ENCODE data around the gene PTTG1.

GRCh38 chr5:160427607-160428006 is 6.0 kb downstream of the PTTG1 start:
- TF ChIP-seq POLR2A (IDR thresholded peaks at IDR 0.05), result no peak
- TF ChIP-seq CTCF (IDR thresholded peaks at IDR 0.05), result no peak

Measured in testis (tissue), 2 donors.